SIG-M5 treated with dmso at 0.1 percent for 504 hours (cell line): ENCODE results near the gene MYO15B.

Experiments used
- DNase-seq: peaks from one replicate; lab custom pipeline; 2025; ENCODE audit not compliant: unreplicated experiment; lab: John Stamatoyannopoulos, UW

The MYO15B gene

DNA sequence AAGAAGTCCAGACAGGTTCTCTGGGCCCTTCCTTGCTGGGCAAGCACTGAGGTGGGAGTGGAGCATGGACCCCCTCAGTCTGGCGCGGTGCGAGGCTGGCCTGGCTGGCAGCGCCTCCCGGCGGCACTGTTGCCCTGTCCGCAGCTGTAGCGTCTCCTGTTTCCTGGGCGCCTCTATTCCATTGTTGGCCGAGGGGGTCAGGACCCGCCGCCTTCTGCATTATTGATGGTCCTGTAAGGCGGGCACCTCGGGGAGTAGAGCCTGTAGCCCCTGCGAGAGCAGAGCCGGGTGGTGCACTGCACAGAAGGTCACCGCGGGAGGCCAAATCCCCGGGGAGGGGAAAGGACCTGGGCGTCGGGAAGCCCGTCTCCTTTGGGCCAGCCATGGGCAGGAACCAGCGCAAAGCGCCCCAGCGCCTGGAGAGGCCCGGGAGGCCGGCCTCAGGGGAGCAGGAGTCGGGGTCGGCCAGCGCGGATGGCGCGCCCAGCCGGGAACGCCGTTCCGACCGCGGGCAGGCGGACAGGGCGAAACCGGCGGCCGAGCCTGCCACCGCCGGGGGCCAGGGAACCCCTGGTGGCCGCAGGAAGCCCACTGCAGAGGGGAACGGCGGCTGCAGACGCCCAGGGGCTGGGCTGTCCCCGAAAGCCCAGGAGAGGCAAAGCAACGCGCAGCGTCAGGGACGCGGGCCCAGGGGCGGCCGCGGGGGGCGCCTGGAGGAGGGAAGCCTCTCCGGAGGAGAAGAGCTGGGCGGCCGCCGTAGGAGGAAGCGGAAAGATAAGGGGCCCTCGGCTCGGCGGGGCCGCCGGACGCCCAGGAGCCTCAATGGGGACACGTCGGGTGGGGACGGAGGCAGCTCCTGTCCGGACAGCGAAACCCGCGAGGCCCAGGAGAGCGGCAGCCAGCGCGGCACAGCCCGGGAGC is at the start of gene MYO15B:
MYO15B (plus strand) TSS at position 126 of the 921 bp plus-strand sequence; CDS start at position 384, 258 bp downstream.
- peak; percentile 71 for DNase-seq

GRCh38 chr17:75539967-75540729 is 47.5 kb upstream of the MYO15B start:
- no peak for DNase-seq

GRCh38 chr17:75540923-75541503 is 46.6 kb upstream of the MYO15B start:
- DNase-seq, result no peak

- no peak for DNase-seq
Measured at GRCh38 chr17:75542229-75542628, 45.4 kb upstream of the MYO15B start.

- DNase-seq, result no peak
Measured at GRCh38 chr17:75542728-75543336, 44.8 kb upstream of the MYO15B start.

GRCh38 chr17:75544250-75544649 is 43.4 kb upstream of the MYO15B start:
- DNase-seq, result no peak

DNA sequence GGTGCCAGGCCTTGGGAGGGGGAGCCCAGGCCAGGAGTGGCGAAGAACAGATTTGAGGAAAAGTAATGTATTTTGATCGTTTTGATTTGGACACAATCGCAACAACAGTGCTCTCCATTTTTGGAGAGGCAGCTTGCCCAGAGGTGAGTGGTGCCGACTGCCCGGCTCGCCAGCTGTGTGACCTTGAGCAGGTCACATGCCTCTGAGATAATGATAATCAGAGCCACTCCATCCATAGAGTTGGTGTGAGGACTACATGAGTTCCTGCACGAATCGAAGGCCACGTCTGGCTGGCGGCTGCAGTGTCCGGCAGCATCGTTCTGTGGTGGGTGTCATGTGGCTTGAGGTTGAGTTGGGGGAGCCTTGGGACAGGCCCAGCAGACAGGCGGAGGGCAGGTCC is 41.4 kb upstream of the MYO15B start:
- DNase-seq, result no peak

GRCh38 chr17:75547091-75547490 is 40.5 kb upstream of the MYO15B start:
- DNase-seq, result no peak

- no peak for DNase-seq
Measured at GRCh38 chr17:75548813-75549212, 38.8 kb upstream of the MYO15B start.

GRCh38 chr17:75549246-75550138 is 38.1 kb upstream of the MYO15B start:
- peak; percentile 87 for DNase-seq

- DNase-seq, result no peak
Measured at GRCh38 chr17:75550139-75550465, 37.5 kb upstream of the MYO15B start.

GRCh38 chr17:75551266-75551665 is 36.3 kb upstream of the MYO15B start:
- DNase-seq, result no peak

DNA sequence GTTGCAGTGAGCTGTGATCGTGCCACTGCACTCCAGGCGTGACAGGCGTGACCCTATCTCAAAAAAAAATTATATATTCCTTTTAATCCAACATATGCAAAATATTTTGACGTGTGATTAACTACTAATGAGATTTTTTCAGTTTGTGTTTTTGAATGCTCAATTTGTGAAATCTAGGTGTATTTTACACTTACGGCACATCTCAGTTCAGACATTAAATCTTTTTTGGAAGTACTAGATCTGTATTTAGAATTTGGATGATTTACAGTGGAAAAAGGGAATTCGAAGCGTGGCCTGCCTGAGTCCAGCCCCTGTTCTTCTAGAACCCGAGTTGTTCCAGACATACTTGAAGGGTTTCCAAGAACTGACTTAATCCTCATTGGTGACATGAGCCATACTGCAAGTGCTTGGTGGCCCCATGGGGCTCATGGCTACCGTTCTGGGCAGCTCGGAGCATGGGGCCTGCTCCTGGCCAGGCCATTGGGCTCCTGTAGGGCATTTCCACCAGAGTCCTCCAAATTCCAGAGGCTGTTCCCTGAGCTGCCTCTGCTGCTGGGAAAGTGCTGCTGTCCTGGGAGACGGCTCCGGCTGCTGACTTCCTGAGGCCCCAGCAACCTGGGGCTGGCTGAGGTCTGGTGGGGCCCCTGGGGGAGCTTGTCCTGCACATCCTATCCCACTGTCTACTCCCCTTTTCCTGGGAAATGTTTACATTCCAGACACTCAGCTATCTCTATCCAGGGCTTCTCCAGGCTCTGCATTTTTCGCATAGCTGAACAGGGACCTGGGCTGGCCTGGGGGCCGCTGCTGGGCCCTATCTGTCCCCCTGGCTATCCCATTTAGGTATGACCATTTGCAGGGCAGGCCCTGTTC is 34.9 kb upstream of the MYO15B start:
- DNase-seq, result no peak

DNA sequence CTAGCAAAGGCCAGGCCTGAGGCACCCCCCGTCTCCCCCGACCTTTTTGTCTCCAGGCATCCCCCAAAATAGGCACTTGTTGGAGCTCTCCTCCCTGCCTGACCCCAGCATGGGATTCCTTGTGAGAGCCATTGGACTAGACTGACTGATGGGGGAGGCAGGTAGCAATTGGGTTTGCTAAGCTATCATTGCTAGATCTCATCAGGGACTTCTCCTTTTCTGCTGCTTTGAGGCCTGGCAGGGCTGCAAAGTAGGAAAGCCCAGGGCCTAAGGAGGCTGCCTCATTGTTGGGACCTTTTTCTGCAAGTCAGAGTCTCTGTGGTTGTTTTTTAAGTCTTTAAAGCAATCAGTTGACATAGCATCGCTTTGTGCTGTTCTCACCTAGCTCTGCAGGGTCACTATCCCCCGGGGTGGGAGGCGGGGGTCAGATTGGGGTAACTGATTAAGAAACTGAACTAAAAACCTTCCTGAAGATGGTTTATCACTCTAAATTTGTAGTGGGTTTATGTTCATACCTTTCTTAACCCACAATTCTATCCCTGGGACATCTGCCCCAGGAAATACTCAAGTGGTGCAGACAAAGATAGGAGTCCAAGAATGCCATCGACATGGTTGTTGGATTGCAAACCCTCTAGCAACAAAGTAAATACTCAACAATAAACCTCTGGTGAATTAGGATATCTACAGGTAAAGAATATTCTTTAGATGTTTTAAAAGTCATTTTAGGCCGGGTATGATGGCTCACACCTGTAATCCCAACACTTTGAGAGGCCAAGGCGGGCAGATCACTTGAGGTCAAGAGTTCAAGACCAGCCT is 34.1 kb upstream of the MYO15B start:
- DNase-seq, result no peak

DNA sequence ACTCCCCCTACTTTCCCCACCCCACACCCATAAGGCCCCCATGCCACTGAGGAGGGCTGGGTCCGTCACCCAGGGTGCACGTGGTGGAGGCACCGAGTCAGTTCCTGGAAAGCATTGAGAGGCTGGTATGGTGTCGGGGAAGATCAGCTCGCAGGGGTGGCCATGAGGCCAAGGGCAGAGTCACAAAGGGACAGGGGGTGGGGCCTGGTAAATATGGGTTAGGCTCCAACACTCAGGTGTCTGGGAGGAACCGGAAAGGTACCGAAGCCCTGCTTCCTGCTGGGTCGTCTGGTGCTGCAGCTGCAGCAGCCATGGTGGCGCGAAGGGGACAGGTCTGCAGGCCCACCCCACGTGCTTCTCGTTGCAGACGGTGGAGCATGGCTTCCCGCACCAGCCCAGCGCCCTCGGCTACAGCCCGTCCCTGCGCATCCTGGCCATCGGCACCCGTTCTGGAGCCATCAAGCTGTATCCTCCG is 31.9 kb upstream of the MYO15B start:
- no peak for DNase-seq

- peak; percentile 51 for DNase-seq
Measured at GRCh38 chr17:75557075-75557851, 30.3 kb upstream of the MYO15B start.

GRCh38 chr17:75557852-75558665 is 29.5 kb upstream of the MYO15B start:
- DNase-seq, result no peak
